ENCODE results near the gene LRRC31.

- TF ChIP-seq CTCF (IDR thresholded peaks at IDR 0.05; ENCODE audit: control extremely low read depth in 1 of 3, insufficient read depth in 1 of 3, low read depth in 1 of 3, low read length in 3 of 3) (no peak), CREB1 (IDR thresholded peaks at IDR 0.05) (no peak), USF2 (IDR thresholded peaks at IDR 0.05; ENCODE audit: low read length) (no peak)
These were observed 26.8 kb downstream of the LRRC31 start for GRCh38 chr3:169842960-169843359.
